HEK293 (cell line): Measurements from ENCODE around the gene SIRT1.

Experiments used
- GLI4 ChIP-seq: fragments of 450-650 bp; formaldehyde crosslinking; IDR thresholded peaks from 2 replicates; pipeline ENCODE4 v1.5.1; 2016; ENCODE audit warnings: missing biosample characterization, missing genetic modification characterization
- YY1 ChIP-seq: fragments of 450-650 bp; formaldehyde crosslinking; IDR thresholded peaks from 2 replicates; pipeline ENCODE4 v1.5.1; 2018; ENCODE audit warnings: missing biosample characterization, missing genetic modification characterization
- ZBTB7A ChIP-seq: fragments of 450-650 bp; formaldehyde crosslinking; IDR thresholded peaks from 2 replicates; pipeline ENCODE4 v1.5.1; 2016; ENCODE audit warnings: low read depth, missing biosample characterization, missing genetic modification characterization
- ZNF16 ChIP-seq: fragments of 450-650 bp; formaldehyde crosslinking; IDR thresholded peaks from 2 replicates; pipeline ENCODE4 v1.5.1; 2016; ENCODE audit warnings: low read depth, missing biosample characterization, missing genetic modification characterization
- ZNF274 ChIP-seq, 2 experiments: fragments of 200-500 bp in 1 of 2; fragments of 450-650 bp in 1 of 2; sonication (Bioruptor generic) in 1 of 2; formaldehyde crosslinking in 1 of 2; IDR thresholded peaks; 2 replicates each; pipeline versions ENCODE4 v1.5.1 to v1.6.1; 2014 to 2016; ENCODE audit warnings: borderline replicate concordance in 1 of 2, inconsistent platforms in 1 of 2, low read length in 1 of 2, missing biosample characterization in 1 of 2, missing genetic modification characterization in 1 of 2
- ZNF423 ChIP-seq: fragments of 450-650 bp; formaldehyde crosslinking; IDR thresholded peaks from 2 replicates; pipeline ENCODE4 v1.5.1; 2016; ENCODE audit warnings: missing biosample characterization, missing genetic modification characterization
- ZNF473 ChIP-seq: fragments of 450-650 bp; formaldehyde crosslinking; IDR thresholded peaks from 2 replicates; pipeline ENCODE4 v1.5.1; 2017; ENCODE audit warnings: missing biosample characterization, missing genetic modification characterization
- ZNF558 ChIP-seq: fragments of 450-650 bp; formaldehyde crosslinking; IDR thresholded peaks from 2 replicates; pipeline ENCODE4 v1.5.1; 2016; ENCODE audit warnings: missing biosample characterization, missing genetic modification characterization
- ZNF626 ChIP-seq: fragments of 450-650 bp; sonication (Bioruptor Pico); formaldehyde crosslinking; IDR thresholded peaks from 2 replicates; pipeline ENCODE4 v1.5.1; 2018; ENCODE audit warnings: missing biosample characterization, missing genetic modification characterization, inconsistent platforms
- TF ChIP-seq, protein P1 (sequence below): fragments of 450-650 bp; formaldehyde crosslinking; IDR thresholded peaks from 2 replicates; pipeline ENCODE4 v1.5.1; 2016; ENCODE audit warnings: missing biosample characterization, missing genetic modification characterization
- TF ChIP-seq, protein P2 (sequence below): sonication (generic); formaldehyde crosslinking; IDR thresholded peaks from 2 replicates; pipeline ENCODE4 v1.8.1; 2022; ENCODE audit warnings: mild to moderate bottlenecking, moderate library complexity, missing genetic modification reagents
- TF ChIP-seq, protein P3 (sequence below): fragments of 450-650 bp; formaldehyde crosslinking; IDR thresholded peaks from 2 replicates; pipeline ENCODE4 v1.5.1; 2016; ENCODE audit warnings: missing biosample characterization, missing genetic modification characterization

DNA sequence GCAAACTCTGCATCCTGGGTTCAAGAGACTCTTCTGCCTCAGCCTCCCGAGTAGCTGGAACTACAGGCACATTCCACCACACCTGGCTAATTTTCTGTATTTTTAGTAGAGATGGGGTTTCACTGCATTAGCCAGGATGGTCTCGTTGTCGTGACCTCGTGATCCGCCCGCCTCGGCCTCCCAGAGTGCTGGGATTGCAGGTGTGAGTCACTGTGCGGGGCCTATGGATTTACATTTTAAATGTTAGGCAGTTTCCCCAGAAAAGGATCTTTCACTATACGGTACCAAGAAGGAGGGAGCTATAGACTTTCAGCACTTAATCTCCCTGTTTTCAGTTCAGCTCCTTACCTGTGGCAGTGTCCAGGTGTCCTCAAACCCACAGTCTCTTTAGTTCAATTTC is 50.8 kb downstream of the SIRT1 start:
- TF ChIP-seq ZBTB7A (tag by site-specific recombination) (no peak), YY1 (tag by site-specific recombination) (no peak), ZNF16 (tag by site-specific recombination) (no peak), ZNF423 (no peak), GLI4 (tag by site-specific recombination) (no peak), ZNF274 (IDR thresholded peaks at IDR 0.05; ENCODE audit: low read length) (no peak), ZNF274 (tag by site-specific recombination; IDR thresholded peaks at IDR 0.05; ENCODE audit: borderline replicate concordance) (no peak), ZNF558 (no peak), ZNF473 (no peak), ZNF626 (no peak)
- TF ChIP-seq, protein P1, sequence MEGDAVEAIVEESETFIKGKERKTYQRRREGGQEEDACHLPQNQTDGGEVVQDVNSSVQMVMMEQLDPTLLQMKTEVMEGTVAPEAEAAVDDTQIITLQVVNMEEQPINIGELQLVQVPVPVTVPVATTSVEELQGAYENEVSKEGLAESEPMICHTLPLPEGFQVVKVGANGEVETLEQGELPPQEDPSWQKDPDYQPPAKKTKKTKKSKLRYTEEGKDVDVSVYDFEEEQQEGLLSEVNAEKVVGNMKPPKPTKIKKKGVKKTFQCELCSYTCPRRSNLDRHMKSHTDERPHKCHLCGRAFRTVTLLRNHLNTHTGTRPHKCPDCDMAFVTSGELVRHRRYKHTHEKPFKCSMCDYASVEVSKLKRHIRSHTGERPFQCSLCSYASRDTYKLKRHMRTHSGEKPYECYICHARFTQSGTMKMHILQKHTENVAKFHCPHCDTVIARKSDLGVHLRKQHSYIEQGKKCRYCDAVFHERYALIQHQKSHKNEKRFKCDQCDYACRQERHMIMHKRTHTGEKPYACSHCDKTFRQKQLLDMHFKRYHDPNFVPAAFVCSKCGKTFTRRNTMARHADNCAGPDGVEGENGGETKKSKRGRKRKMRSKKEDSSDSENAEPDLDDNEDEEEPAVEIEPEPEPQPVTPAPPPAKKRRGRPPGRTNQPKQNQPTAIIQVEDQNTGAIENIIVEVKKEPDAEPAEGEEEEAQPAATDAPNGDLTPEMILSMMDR = no peak
- TF ChIP-seq, protein P2, sequence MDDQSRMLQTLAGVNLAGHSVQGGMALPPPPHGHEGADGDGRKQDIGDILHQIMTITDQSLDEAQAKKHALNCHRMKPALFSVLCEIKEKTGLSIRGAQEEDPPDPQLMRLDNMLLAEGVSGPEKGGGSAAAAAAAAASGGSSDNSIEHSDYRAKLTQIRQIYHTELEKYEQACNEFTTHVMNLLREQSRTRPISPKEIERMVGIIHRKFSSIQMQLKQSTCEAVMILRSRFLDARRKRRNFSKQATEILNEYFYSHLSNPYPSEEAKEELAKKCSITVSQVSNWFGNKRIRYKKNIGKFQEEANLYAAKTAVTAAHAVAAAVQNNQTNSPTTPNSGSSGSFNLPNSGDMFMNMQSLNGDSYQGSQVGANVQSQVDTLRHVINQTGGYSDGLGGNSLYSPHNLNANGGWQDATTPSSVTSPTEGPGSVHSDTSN = no peak
- TF ChIP-seq, protein P3, sequence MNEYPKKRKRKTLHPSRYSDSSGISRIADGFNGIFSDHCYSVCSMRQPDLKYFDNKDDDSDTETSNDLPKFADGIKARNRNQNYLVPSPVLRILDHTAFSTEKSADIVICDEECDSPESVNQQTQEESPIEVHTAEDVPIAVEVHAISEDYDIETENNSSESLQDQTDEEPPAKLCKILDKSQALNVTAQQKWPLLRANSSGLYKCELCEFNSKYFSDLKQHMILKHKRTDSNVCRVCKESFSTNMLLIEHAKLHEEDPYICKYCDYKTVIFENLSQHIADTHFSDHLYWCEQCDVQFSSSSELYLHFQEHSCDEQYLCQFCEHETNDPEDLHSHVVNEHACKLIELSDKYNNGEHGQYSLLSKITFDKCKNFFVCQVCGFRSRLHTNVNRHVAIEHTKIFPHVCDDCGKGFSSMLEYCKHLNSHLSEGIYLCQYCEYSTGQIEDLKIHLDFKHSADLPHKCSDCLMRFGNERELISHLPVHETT (tag by site-specific recombination) = no peak
